Superior temporal gyrus (tissue), 1 donor: ENCODE results near the gene COL25A1.

Experiments
- DNase-seq: peaks from one replicate; pipeline ENCODE4 v3.0.0-alpha.2; 2016; ENCODE audit errors: extremely low spot score

COL25A1 gene

DNA sequence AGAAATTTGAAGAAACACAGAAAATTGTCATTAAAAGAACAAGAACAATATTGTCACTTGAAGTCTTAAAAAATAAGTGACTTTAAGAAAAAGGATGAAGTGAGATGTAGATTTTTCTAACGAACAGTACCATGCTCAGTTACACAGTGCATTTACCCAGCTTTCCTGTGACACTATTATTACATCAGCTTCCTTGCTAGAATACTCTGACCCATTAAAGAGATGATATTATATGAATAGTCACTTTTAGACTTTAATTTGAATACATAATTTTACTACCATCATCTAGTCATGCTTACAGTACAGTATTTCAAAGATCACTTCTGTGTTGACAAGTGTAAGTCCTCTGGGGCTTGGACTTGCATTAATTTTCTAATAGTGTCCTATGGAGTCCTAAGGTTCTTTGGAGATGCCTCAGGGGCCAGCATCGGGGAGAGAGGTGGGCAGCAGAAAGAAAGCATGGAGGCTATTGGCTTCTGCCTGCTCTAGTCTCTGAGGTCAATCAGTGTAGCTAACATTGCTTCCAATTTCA is 10.7 kb downstream of the COL25A1 start:
- no peak for DNase-seq

DNA sequence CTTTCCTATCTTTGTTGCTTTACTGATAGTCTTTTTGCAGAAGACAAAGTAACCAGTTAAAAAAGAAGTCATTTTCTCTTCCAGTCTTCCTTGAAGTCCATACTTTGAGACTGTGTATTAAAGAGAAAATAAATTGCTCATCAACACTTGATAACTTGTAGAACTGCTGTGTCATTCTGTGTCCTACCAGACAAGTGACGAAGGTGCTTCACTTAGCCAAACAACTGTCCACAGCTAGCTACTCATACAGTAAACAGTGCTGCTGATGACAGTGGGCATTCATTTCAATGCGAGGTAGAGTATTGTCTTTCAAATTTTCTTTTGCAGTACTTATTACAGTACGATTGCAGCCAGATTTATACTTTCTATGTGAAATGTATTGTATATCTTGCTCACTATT is 11.5 kb downstream of the COL25A1 start:
- DNase-seq, result no peak

DNA sequence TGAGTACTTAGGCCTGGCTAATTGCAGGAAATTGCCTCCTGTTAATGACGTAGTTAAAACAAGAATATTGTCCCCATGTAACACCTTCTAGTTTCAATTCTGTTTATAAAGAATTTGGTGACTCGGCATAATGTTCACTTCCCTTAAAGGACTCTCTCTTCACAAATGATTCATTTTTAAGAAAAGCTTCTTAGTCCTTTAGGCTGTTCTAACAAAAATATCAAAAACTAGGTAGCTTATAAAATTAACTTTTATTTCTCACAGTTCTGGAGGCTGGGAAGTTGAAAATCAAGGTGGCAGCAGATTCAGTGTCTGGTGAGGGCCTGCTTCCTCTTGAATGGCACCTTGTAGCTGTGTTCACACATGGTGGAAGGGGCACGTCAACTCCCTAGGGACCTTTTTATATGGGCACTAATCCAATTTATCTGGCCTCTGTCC is 23.8 kb downstream of the COL25A1 start:
- DNase-seq, result no peak

DNA sequence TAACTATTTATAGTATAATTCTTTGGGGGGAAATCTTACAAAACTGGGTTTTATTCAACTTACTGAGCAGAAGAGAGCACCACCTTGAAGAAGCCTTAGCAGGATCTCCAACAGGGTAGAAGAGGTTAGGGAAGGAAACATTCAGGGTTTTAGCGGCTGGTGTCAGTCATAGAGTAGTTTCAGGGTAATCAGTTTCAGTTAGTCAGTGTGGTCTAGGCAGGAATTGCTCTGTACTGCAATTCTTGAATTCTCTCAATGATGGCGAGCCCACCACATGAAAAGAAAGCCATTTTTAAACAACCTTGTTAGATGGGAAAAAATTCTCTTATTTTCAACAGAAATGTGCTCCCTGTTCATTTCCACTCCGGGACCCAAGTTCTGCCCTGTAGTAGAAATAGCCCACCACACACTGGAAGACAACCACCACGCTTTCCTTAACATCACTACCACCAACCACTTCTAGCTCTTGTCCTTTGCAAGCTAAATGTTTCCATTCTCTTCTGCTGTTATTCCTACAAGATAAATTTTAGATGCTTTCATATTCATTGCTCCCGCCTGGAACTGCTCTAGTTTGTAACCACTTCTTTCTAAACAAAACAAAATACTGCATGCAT is 25.9 kb downstream of the COL25A1 start:
- no peak for DNase-seq

DNA sequence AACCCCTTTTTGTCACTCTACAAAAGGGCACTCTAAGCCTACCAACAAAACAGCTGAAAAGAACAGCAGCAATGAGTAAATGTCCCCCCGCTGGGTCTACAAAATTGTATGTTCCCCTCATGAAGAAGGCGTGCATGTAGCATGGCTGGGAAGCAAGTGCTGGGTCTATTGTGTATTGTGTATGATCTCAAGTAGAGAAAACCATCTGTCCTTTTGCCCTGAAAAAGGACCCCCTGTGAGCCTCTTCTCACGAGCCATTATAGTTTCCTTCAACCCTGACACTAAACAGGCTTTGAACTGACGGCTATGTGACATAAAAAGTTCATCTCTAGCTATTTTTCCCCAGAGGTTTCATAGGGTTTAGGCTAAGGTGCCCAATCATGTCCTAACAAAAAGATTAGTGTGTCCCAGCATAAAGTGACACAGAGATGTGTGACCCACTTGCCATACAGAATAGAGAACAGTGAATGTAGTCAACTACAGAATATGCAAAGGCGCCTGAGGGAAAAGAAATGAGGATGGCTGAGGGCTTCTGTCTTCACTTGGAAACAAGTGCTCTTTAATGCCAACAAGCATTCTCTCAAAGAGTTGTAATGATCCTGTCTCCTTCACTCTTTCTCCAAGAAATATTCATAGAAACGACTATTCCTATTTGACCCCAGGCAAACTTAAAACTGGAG is 27.3 kb downstream of the COL25A1 start:
- no peak for DNase-seq

DNA sequence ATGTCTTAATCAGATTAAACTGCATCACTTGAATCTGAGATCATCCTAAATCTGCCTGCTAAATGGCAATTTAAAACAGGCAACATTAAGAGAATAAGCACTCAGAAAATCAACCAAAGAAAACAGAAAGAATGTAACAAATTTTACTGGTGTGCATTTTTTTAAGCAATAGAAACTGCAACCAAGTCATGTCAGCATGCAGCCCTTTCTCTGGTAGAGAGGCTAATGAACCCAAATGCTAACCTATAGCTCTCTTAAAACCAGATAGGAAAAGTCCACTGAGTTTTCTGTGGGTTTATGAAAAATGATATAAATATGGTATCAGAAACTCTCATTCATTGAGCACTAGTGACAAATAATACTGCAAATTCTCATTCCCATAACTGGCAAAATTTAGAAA is 35.6 kb downstream of the COL25A1 start:
- DNase-seq, result no peak

DNA sequence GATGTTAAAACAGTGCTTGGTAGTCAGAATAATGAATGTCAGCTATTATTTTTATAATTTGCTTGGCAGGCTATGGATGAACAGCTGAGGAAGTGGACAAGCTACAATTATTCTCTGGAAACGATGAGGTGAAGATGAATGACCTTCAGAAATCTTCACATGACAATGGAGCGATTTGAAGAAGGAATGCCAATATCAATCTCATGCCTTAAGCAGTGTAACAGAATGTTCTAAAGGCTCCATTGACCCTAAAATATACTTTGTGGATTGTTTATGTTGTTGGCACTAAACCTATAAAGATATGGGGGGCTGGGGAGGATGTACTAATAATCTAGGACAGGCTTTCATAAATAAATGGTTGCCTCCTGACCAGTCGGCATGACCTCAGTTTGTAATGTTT is 36.2 kb downstream of the COL25A1 start:
- no peak for DNase-seq

DNA sequence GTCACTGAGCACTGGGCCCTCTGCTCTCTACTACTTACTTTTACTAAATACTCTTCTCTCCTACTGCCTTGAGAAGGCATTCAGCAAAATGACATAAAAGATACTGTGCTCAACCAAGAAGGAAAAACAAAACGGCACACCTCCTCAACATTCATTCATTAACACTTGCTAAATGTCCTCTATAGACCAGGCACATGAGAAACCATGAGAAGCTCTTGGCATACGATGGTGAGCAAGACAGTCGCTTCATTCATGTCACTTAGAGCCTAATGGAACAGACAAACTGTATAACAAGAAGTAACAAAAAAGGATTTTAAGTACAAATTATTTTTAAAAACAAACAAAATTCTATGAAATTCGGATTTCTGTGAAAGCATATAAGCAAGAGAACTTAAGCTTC is 38.7 kb downstream of the COL25A1 start:
- DNase-seq, result no peak

DNA sequence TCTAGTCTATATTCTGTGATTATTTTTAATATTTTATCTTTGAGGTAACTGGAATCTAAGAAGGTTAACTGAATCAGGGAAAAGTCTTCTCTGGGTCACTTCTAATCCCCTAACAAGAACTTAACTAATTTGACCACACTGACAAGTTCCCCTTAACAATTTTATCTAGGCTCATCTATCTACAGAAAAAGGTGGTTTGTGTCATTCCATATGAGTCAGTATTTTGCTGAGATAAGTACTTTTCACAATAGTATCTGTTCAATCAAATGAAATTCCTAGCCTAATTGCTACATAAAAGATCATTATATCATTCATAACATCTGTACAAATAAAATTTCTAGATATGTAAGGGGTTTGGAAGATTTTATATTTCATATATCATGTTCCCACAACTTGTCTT is 45.6 kb downstream of the COL25A1 start:
- no peak for DNase-seq

DNA sequence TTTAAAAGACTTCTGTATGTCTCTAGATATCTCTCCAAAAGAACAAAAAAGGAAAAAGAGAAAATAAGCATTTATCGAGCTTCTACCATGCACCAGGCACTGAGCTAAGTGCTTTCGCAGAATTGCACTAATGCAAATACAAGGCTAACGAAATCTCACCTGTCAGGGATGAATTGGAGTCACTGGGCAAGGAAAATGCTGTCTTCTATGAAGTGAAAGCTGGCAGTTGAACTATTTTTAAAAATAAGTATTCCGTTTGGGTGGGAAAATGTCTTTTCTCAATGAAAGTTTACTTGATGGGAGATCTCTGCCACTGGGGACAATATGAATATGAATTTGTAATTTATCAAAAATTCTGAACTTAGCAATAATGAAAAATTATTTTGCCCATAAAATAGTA is 47.6 kb downstream of the COL25A1 start:
- no peak for DNase-seq

DNA sequence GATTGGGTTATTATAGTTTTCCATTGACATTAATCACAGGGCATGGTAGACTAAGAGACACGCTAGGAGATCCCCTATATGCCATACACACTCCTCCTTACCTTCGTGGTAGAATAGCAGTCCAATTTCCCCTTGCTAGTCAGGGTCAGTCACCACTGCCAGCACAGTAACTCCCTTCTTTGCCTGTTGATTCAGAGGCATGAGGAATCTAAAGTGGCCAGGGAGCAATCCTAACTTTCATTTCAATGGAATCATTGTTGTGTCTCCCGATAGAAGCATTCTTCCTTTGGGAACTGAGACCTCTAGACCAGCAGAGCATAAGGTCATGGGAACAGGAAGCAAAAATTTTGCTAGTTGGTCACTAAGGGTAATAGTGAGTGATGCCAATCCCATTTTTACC is 51.1 kb downstream of the COL25A1 start:
- no peak for DNase-seq

DNA sequence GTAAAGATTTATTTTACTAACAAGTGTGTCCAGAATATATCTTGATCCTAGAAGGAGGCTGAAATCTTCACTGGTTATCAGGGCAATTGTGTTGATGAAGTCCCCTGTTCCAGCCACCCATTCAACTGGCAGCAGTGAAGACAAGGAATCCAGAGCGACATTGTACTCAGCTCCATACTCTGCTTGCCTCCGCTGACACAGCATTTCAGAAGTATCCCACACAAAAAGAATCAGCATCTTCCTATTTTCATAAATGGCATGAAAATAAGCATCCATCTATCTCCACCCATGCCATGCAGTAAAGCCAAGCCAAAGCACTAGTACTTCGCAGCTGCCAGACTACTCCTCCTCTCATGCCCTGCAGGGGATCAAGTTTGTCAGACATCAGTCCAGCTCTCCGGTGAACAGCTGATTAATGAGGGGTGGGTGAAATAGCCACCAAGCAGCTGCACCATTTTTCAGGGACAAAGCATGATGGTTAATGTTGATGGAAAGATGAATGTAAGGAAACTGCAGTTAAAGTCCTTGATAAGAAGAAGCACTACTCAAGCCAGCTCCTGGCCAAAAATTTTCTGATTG is 54.0 kb downstream of the COL25A1 start:
- no peak for DNase-seq

DNA sequence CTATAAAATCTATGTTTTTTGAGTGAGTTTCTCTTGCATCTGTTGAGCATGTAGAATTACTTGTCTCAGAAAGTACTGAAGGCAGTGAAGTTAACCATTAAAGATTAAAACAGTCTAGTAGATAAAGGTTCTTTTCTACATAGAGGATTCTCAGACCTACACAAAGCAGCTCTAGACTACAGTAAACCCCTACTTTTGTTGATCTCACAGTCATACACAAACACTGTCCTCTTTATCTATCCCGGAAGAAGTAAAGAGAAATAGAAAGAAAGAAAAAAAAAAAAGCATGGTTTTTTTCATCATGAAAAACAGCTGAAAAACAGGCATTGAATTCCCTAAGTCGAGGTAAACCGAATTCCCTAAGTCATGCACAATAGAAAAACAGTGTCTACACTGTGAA is 58.6 kb downstream of the COL25A1 start:
- DNase-seq, result no peak

DNA sequence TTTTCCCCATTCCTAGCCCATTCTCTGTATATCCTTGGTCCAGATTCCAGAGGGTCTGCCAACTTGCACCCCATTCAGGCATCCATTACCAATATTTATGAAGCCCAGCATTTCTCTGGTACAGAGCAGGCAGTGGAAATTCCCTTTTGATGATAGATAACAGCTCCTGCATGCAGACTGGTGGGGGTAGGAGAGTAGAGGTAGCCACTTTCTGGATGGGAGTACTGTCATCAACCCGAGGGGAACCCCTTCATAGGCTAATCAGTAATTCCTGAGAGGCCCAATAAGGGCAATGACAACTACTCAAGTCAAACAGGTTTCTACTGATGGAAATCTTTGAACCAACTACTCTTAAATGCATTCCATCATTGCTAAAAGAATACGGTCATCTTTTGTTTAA is 63.7 kb downstream of the COL25A1 start:
- no peak for DNase-seq

DNA sequence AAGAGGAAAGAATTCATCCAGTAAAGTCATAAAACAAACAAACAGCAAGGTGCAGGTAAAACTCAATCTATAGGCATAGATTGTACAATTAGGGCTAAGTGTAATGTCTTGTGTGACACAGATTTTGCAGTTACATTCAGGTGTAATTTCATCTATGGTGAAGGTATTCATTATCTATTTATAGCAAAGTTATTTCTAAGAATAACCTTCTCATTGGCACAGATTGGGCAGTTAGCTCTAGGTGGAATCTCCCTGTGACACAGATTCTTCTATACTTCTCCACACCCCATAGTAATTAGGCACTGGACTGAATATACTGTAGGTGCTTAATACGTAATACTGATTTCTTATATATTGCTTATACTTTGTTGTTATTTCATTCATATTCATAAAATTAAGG is 66.8 kb downstream of the COL25A1 start:
- DNase-seq, result no peak

DNA sequence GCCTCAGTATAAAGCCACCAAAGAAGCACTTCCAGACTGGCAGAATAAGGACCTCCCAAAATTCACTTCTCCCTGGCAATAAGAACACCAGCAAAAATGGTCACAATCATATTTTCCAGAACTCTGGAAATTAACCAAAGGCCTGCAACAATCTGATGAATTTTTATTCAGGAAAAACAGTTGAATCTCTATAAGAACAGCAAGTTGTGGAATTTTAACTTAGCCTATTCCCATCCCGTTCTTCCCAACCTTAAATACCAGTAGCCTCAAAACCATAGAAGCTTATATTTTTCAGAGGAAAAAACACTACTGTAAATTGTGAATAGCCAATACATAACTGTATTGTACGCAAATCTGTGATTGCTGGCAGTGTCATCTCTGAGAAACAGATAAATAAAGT is 67.9 kb downstream of the COL25A1 start:
- DNase-seq, result no peak

DNA sequence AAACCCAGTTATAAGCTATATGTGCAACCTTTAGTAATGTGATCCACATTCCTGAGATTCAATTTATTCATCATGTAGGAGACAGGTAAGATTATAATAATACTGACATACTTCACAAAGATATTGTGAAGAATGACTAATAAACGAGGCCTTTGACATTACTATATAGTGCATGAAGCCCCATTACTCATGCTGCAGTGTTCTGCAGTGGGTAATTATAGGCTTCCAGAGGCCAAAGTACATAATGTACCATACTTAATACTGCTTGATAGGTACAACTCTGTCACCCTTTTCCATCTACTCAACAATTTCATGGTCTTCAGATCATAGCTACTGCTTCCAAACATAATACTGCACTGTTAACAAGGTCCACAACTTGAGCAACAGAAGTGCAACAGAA is 68.9 kb downstream of the COL25A1 start:
- DNase-seq, result no peak

DNA sequence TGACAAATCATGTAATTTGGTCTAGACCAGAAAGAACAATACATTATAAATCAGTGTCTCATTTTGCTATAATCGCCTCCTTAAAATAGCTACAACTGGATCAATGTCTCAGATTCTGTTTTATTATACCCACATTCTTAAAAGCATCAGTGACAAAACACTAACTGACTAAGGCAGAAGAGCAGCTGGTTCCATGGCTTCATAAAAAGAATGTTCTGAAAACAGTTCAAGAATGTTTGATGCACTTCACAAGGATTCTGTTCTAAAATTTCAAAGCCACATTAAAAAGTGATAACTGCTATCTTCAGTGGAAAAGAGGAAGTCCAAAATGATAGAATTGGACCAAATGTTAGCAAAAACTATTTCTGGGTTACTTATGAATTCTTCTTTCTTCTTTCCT is 69.8 kb downstream of the COL25A1 start:
- no peak for DNase-seq

DNA sequence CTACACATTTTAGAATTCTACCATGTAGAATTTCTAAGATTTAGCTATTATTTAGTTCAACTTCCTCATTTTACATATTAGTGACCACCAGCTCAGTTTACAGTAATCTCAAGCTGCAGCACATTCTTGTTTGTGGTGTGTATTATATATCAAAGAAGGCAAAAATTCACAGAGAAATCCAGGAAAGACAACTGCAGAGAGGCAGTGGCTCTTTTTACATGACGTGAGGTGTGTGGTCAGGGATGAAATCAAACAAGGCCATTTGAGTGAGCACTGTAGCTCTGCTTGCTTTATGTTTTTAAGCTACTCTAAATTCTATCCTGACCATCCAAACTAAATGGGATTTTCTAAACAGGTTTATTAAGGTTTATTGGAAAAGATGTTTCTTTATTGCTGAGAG is 71.1 kb downstream of the COL25A1 start:
- DNase-seq, result no peak

DNA sequence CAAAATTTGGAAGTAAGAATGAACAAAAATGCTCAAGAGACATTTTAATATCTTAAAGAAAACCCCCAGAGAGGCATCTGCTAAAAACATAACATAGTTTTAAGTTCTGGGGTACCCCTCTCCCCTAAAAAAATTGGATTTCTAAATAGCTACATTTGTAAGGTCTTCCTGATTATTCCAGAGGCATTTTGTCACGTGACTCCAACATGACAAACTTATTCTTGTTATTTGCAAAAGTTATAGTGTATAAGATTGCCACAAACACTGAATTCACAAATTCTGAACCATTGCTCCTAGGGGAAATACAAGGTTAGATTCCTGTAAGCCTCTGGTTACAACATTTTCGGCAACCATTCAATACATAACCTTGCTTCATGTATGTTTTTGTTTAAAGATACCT is 73.4 kb downstream of the COL25A1 start:
- no peak for DNase-seq

DNA sequence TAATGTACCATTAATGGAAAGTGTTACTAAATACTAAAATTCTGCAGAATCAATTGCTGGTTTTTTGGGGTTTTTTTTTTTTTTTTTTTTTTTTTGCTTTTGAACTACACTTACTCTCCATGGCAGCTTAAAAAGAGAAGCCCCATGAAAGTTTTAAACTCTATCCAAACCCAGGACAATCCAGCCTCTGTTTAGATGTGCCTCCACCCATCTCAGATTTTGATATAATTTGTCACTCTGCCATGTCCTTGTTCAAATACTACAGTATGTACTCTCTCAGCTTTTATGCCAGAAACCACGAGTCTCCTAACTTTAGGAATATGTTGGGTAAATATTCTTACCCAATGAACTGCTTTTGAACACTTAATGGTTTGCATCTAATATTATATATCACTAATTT is 84.2 kb downstream of the COL25A1 start:
- DNase-seq, result no peak

DNA sequence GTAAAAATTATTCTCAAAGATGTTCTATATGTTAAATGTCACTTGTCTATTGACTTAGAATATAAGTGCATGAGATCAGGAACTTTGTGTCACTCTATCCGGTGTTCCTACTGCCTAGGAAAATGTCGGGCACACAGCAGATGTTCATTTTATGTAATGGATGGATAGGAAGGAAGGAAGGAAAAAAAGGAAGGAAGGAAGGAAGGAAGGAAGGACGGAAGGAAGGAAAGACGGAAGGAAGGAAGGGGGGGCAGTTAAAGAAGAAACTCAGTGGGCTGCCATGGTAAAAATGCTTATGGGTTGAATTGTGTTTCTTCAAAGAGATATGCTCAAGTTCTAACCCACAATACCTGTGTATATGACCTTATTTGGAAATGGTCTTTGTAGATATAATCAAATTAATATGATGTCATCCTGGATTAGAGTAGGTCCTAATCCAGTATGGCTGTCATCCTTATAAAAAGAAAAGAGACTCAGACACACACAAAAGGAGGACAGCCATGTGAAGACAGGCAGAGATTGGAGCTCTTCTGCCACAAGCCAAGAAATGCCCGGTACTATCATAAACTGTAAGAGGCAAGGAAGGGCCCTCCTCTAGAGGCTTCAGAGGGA is 86.3 kb downstream of the COL25A1 start:
- DNase-seq, result no peak

DNA sequence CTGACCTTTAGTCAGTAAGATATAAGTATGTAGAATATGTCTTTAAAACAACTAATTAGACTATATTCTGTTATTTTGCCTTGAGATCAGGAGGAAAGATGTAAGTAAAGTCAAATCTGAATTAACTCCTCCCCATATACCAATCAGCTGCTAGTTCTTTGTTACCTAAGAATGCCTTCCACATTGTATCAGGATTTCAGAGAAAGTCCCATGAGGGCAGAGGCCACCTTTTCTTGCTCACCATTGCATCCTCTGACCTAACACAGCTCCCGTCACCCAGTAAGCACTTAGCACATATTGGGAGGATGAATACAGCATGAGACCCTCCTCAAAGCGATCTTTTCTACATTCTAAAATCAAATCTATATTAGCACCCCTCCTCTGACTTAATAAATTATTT is 87.0 kb downstream of the COL25A1 start:
- DNase-seq, result no peak
